ENCODE data around the gene SPIC.
"Not testable (repeated sequence)": the region's sequence is repeated elsewhere in the genome, so short reads cannot be mapped to it uniquely, and the experiment has no call there.

Gene SPIC

DNA sequence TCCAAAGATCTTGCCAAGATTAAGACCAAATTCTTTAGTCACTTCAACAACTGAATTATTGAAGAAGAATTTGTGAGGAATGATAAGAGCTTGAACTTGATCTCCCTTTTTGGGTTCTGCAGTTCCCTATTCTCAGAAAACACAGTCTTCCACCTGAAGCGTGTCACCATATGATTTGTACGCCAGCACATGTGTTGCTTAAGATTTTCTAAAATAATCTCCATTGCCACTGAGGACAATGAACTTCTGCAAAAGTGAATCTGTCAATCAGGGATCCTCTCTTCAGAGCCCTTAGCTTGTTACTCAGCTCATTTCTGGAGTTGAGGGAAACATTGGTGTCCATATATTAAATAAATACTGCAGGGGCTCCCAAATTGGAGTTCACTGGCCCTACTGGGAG is 4.2 kb upstream of the SPIC start:
- Histone ChIP-seq H3K4me2 (ENCODE audit: low read length) (no peak overlapping the region), H3K4me1 (no peaks in the 10 kb centered on the region), H2AFZ (no peak overlapping the region), H3K79me2 (no peaks in the 10 kb centered on the region), H3K36me3 (ENCODE audit: control insufficient read depth, insufficient read depth, low read length) (no peaks in the 10 kb centered on the region), H3K4me3 (ENCODE audit: low read depth, low read length) (no peak overlapping the region), H3K27me3 (ENCODE audit: control insufficient read depth, insufficient read depth, low read length) (no peaks in the 10 kb centered on the region), H3K27ac (no peak overlapping the region), H3K9me3 (ENCODE audit: control insufficient read depth, low read length) (no peaks in the 10 kb centered on the region), H3K9ac (no peak overlapping the region)
- TF ChIP-seq, protein P1, sequence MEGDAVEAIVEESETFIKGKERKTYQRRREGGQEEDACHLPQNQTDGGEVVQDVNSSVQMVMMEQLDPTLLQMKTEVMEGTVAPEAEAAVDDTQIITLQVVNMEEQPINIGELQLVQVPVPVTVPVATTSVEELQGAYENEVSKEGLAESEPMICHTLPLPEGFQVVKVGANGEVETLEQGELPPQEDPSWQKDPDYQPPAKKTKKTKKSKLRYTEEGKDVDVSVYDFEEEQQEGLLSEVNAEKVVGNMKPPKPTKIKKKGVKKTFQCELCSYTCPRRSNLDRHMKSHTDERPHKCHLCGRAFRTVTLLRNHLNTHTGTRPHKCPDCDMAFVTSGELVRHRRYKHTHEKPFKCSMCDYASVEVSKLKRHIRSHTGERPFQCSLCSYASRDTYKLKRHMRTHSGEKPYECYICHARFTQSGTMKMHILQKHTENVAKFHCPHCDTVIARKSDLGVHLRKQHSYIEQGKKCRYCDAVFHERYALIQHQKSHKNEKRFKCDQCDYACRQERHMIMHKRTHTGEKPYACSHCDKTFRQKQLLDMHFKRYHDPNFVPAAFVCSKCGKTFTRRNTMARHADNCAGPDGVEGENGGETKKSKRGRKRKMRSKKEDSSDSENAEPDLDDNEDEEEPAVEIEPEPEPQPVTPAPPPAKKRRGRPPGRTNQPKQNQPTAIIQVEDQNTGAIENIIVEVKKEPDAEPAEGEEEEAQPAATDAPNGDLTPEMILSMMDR (IDR thresholded peaks at IDR 0.05): no peak

DNA sequence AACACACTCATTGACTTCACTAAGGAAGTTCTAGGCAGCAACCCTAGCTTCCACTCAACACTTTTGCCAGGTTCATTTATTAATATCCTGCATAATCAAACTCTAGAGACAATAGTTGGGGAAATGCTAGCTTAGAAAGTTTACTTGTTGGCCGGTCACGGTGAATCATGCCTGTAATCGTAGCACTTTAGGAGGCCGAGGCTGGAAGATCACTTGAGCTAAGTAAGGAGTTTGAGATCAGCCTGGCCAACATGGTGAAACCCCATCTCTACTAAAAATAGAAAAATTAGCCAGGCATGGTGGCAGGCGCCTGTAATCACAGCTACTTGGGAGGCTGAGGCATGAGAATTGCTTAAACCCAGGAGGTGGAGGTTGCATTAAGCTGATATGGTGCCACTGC is 3.3 kb upstream of the SPIC start:
- not testable (repeated sequence) for H2AFZ ChIP-seq; H3K79me2 ChIP-seq; H3K4me3 ChIP-seq (ENCODE audit: low read depth, low read length); H3K4me2 ChIP-seq (ENCODE audit: low read length); H3K27ac ChIP-seq; H3K4me1 ChIP-seq; H3K36me3 ChIP-seq (ENCODE audit: control insufficient read depth, insufficient read depth, low read length); H3K9me3 ChIP-seq (ENCODE audit: control insufficient read depth, low read length); H3K9ac ChIP-seq; H3K27me3 ChIP-seq (ENCODE audit: control insufficient read depth, insufficient read depth, low read length)

DNA sequence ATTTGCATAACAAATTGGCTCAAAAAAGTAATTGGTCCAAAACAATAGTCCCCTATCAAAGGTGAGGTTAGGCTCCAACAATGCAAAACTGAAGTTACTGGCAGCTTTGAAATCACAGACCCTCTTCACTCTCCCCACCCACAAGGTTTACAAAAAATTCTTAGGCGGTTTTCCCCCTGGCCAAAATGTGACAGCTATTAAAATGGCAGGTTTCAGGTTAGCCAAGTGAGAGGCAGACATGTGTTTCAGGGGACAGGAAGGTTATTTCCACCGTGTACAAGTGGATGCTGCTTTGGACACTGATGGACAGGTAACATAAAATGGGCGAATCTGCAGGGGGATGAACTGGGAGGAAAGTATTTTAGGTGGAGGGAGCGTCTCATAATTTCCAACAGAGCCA is 888 bp upstream of the SPIC start:
- no peaks in the 10 kb centered on the region for H3K36me3 ChIP-seq (ENCODE audit: control insufficient read depth, insufficient read depth, low read length)
- H2AFZ ChIP-seq: no peak overlapping the region
- H3K9me3 ChIP-seq (ENCODE audit: control insufficient read depth, low read length): no peaks in the 10 kb centered on the region
- no peaks in the 10 kb centered on the region for H3K79me2 ChIP-seq
- no peak overlapping the region for H3K4me3 ChIP-seq (ENCODE audit: low read depth, low read length)
- no peak overlapping the region for H3K4me2 ChIP-seq (ENCODE audit: low read length)
- H3K4me1 ChIP-seq: no peaks in the 10 kb centered on the region
- no peak overlapping the region for H3K27ac ChIP-seq
- no peak overlapping the region for H3K9ac ChIP-seq
- no peaks in the 10 kb centered on the region for H3K27me3 ChIP-seq (ENCODE audit: control insufficient read depth, insufficient read depth, low read length)
- TF ChIP-seq, protein P1 (IDR thresholded peaks at IDR 0.05): no peak

DNA sequence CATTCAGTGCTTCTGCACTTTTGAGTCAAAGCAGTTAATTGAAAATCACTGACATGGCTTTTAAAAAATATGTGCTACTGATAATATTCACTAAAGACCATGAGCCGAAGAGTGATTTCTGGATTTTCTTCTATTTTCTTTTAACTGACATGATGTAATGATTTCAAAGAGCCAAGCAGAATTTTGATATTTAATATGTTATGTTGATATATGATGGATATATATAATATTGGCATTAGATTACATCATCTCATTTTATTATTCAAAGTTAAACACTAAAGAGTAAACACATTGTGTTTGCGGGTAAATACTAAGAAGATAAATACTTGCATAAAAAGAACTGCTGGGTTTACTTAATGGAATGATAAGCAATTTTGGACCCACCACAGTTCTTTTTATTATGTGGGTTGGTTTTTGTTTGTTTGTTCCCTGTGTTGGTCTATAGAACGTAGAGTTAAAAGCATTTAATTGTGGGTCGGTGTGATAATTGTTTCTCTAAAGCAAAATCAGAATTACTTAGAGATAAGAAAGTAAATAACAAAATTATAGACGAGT is 692 bp downstream of the SPIC start:
- Histone ChIP-seq H3K4me3 (ENCODE audit: low read depth, low read length) (no peak overlapping the region), H3K36me3 (ENCODE audit: control insufficient read depth, insufficient read depth, low read length) (no peaks in the 10 kb centered on the region), H3K27ac (no peak overlapping the region), H3K4me1 (no peaks in the 10 kb centered on the region), H3K9me3 (ENCODE audit: control insufficient read depth, low read length) (no peaks in the 10 kb centered on the region), H3K4me2 (ENCODE audit: low read length) (no peak overlapping the region), H2AFZ (no peak overlapping the region), H3K9ac (no peak overlapping the region), H3K27me3 (ENCODE audit: control insufficient read depth, insufficient read depth, low read length) (no peaks in the 10 kb centered on the region), H3K79me2 (no peaks in the 10 kb centered on the region)
- TF ChIP-seq, protein P1 (IDR thresholded peaks at IDR 0.05): no peak

DNA sequence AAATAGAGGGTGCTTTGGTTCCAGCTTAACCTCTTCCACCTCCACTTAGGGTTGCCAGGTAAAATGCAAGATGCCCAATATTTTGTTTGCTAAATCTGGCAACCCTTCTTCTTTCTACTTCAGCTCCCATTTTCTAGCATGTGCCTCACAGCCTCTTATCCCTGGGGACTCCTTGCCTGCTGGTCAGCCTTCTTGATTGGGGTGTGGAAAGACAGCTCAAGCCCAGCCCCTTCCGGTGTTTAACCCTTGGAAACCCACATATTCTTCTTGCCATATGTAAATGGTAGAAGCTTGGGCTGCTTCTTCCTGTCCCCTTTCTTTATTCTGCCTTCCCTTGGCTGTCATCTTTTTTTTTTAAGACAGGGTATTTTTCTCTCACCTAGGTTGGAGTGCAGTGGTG is 5.7 kb downstream of the SPIC start:
- TF ChIP-seq, protein P1 (IDR thresholded peaks at IDR 0.05): no peak
- Histone ChIP-seq H3K4me1 (no peaks in the 10 kb centered on the region), H3K27ac (no peak overlapping the region), H3K9me3 (ENCODE audit: control insufficient read depth, low read length) (no peaks in the 10 kb centered on the region), H3K79me2 (no peaks in the 10 kb centered on the region), H3K27me3 (ENCODE audit: control insufficient read depth, insufficient read depth, low read length) (no peaks in the 10 kb centered on the region), H3K4me3 (ENCODE audit: low read depth, low read length) (no peak overlapping the region), H3K4me2 (ENCODE audit: low read length) (no peak overlapping the region), H2AFZ (no peak overlapping the region), H3K36me3 (ENCODE audit: control insufficient read depth, insufficient read depth, low read length) (no peaks in the 10 kb centered on the region), H3K9ac (no peak overlapping the region)
